ENCODE data around the gene ATR.
A peak's percentile ranks its signal among the peaks of the same experiment; 100 is the strongest.
"Not testable (repeated sequence)": the region's sequence is repeated elsewhere in the genome, so short reads cannot be mapped to it uniquely, and the experiment has no call there.

Gene ATR

GRCh38 chr3:142595581-142595950 is 17.0 kb upstream of the ATR start:
- no peaks in the 10 kb centered on the region for H3K36me3 ChIP-seq (ENCODE audit: control insufficient read depth in 2 of 2, insufficient read depth in 1 of 2, low read length in 2 of 2)
- no peaks in the 10 kb centered on the region for H3K9me3 ChIP-seq (ENCODE audit: control insufficient read depth, insufficient read depth, low read depth, low read length)
- peak overlapping the region; percentile 7; the same call in 1 of the 2 replicates for H3K27ac ChIP-seq (ENCODE audit: extremely low read depth, low read depth, low read length)
- H3K4me3 ChIP-seq (ENCODE audit: low read depth, low read length), result peak overlapping the region; percentile 96
- CTCF ChIA-PET, result interaction anchor here (0.7 kb wide), 1 partner anchor 233 kb away, joined by 3 read pairs; no protein-coding TSS in a partner anchor
- POLR2A ChIA-PET, result interaction anchor here (0.7 to 1.4 kb wide), 4 partner anchors 10 to 405 kb away, joined by 3 to 8 read pairs (median 4); partner anchors contain the start of genes ATR and TRPC1
- H3K4me1 ChIP-seq (ENCODE audit: control insufficient read depth, insufficient read depth, low read length), result peaks cover 4% of the 10 kb centered on the region
- no peak for TF ChIP-seq ZNF561 (tag by site-specific recombination; IDR thresholded peaks at IDR 0.05; ENCODE audit: borderline replicate concordance)
- TF ChIP-seq ZNF677 (tag by site-specific recombination; IDR thresholded peaks at IDR 0.05), result no peak
- TF ChIP-seq HOXA7 (CRISPR knock-in tag; IDR thresholded peaks at IDR 0.05; ENCODE audit: borderline replicate concordance), result no peak
- TF ChIP-seq ZNF549 (tag by site-specific recombination; IDR thresholded peaks at IDR 0.05), result no peak
- TF ChIP-seq ZNF654 (tag by site-specific recombination; IDR thresholded peaks at IDR 0.05; ENCODE audit: low read depth), result 0 out of 2 replicates have a peak, but pooled peaks have one; percentile 1
- TF ChIP-seq, protein P1, sequence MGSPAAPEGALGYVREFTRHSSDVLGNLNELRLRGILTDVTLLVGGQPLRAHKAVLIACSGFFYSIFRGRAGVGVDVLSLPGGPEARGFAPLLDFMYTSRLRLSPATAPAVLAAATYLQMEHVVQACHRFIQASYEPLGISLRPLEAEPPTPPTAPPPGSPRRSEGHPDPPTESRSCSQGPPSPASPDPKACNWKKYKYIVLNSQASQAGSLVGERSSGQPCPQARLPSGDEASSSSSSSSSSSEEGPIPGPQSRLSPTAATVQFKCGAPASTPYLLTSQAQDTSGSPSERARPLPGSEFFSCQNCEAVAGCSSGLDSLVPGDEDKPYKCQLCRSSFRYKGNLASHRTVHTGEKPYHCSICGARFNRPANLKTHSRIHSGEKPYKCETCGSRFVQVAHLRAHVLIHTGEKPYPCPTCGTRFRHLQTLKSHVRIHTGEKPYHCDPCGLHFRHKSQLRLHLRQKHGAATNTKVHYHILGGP (tag by site-specific recombination; IDR thresholded peaks at IDR 0.05), result no peak
- peak; percentile 65 for TF ChIP-seq ZNF335 (tag by site-specific recombination; conservative IDR thresholded peaks at IDR 0.05)
- TF ChIP-seq ZNF473 (tag by site-specific recombination; IDR thresholded peaks at IDR 0.05), result no peak

- Histone ChIP-seq H3K4me1 (ENCODE audit: control insufficient read depth, insufficient read depth, low read length) (peaks cover 4% of the 10 kb centered on the region), H3K4me3 (ENCODE audit: low read depth, low read length) (no peak overlapping the region), H3K27ac (ENCODE audit: extremely low read depth, low read depth, low read length) (no peak overlapping the region), H3K9me3 (ENCODE audit: control insufficient read depth, insufficient read depth, low read depth, low read length) (no peaks in the 10 kb centered on the region), H3K36me3 (ENCODE audit: control insufficient read depth in 2 of 2, insufficient read depth in 1 of 2, low read length in 2 of 2) (no peaks in the 10 kb centered on the region)
- ChIA-PET POLR2A (no interaction called here), CTCF (interaction anchor here (1.1 kb wide), 1 partner anchor 233 kb away, joined by 5 read pairs; no protein-coding TSS in a partner anchor)
- TF ChIP-seq ZNF610 (tag by site-specific recombination; IDR thresholded peaks at IDR 0.05; ENCODE audit: borderline replicate concordance), result no peak
- no peak for TF ChIP-seq KLF7 (tag by site-specific recombination; IDR thresholded peaks at IDR 0.05; ENCODE audit: borderline replicate concordance)
- no peak for TF ChIP-seq ZNF501 (tag by site-specific recombination; IDR thresholded peaks at IDR 0.05)
- no peak for TF ChIP-seq ZNF26 (tag by site-specific recombination; IDR thresholded peaks at IDR 0.05)
- TF ChIP-seq BCL11B (tag by site-specific recombination; IDR thresholded peaks at IDR 0.05; ENCODE audit: low read depth), result no peak
- TF ChIP-seq ZNF701 (tag by site-specific recombination; IDR thresholded peaks at IDR 0.05), result no peak
- TF ChIP-seq HOXA7 (CRISPR knock-in tag; IDR thresholded peaks at IDR 0.05; ENCODE audit: borderline replicate concordance), result no peak
- no peak for TF ChIP-seq PRDM1 (tag by site-specific recombination; IDR thresholded peaks at IDR 0.05)
- no peak for TF ChIP-seq ZFP41 (tag by site-specific recombination; IDR thresholded peaks at IDR 0.05; ENCODE audit: borderline replicate concordance)
- TF ChIP-seq ATF2 (tag by site-specific recombination; IDR thresholded peaks at IDR 0.05; ENCODE audit: low read depth), result no peak
- TF ChIP-seq ZSCAN30 (tag by site-specific recombination; IDR thresholded peaks at IDR 0.05), result no peak
- no peak for TF ChIP-seq ZNF48 (tag by site-specific recombination; IDR thresholded peaks at IDR 0.05)
- TF ChIP-seq GLIS2 (tag by site-specific recombination; IDR thresholded peaks at IDR 0.05), result no peak
- TF ChIP-seq ZNF76 (tag by site-specific recombination; IDR thresholded peaks at IDR 0.05; ENCODE audit: borderline replicate concordance, low read depth), result no peak
Observed at GRCh38 chr3:142595141-142595540, 16.6 kb upstream of the ATR start.

DNA sequence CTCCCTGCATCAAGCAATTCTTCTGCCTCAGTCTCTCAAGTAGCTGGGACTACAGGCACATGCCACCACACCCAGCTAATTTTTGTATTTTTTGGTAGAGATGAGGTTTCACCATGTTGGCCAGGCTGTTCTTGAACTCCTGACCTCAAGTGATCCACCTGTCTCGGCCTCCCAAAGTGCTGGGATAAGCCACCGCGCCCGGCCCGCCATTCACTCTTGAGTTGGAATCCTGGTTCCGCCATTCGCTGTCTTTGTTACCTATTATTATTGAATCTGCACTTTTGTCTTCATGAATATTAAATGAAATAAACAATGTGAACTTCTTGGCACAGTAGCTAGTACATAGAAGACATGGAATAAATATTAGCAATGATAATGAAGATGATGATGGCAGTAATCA is 13.7 kb upstream of the ATR start:
- ChIA-PET POLR2A (interaction anchor here (1.2 kb wide), 1 partner anchor 14 kb away, joined by 3 read pairs; the partner anchor contains the start of gene ATR), CTCF (interaction anchor here (0.6 to 1.6 kb wide), 4 partner anchors 8 to 395 kb away, joined by 3 to 4 read pairs (median 4); no protein-coding TSS in a partner anchor)
- not testable (repeated sequence) for H3K36me3 ChIP-seq (ENCODE audit: control insufficient read depth in 2 of 2, insufficient read depth in 1 of 2, low read length in 2 of 2); H3K4me3 ChIP-seq (ENCODE audit: low read depth, low read length); H3K27ac ChIP-seq (ENCODE audit: extremely low read depth, low read depth, low read length); H3K4me1 ChIP-seq (ENCODE audit: control insufficient read depth, insufficient read depth, low read length); H3K9me3 ChIP-seq (ENCODE audit: control insufficient read depth, insufficient read depth, low read depth, low read length)

Data from HEK293 (cell line).